ENCODE data around the gene PRR16.

DNA sequence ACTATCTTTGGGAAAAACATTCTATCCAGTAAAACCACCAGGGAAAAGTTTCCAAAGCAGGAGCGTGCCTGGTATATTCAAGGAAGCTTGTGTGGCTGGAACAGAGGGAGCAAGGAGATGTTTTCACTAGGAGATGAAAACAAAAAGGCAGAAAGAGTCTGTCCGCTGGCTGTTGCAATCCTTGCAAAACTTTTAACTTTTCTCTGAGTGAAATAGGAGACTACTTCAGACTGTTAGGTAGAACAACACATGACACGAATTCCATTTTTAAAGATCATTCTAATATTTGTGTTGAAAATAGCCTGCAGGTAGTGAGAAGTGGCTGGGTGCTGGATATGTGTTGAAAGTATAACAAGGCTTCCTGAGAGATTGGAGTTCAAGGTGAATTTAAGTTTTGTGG, 69.5 kb downstream of the PRR16 start:
- TF ChIP-seq POLR2AphosphoS5 (IDR thresholded peaks at IDR 0.05; ENCODE audit: low read depth, low read length) (no peak), REST (IDR thresholded peaks at IDR 0.05; ENCODE audit: insufficient read depth in 1 of 2, low read depth in 2 of 2, low read length in 2 of 2) (no peak), FOXP2 (optimal IDR thresholded peaks at IDR 0.05; ENCODE audit: borderline replicate concordance, extremely low read depth, extremely low read length, insufficient read depth) (no peak), TAF1 (IDR thresholded peaks at IDR 0.05; ENCODE audit: borderline replicate concordance, insufficient read depth, low read length) (no peak), SIN3A (IDR thresholded peaks at IDR 0.05; ENCODE audit: borderline replicate concordance, insufficient read depth, low read length) (no peak)
